Measurements from ENCODE around the gene PHLPP1.

PHLPP1 gene

GRCh38 chr18:62723666-62724281, 8.4 kb downstream of the PHLPP1 start:
- Histone ChIP-seq H3K79me2 (ENCODE audit: insufficient read depth, low read depth) (peaks cover 66% of the 10 kb centered on the region), H3K4me2 (no peak overlapping the region), H3K4me1 (ENCODE audit: low read depth, poor library complexity, severe bottlenecking) (peaks cover 29% of the 10 kb centered on the region)

DNA sequence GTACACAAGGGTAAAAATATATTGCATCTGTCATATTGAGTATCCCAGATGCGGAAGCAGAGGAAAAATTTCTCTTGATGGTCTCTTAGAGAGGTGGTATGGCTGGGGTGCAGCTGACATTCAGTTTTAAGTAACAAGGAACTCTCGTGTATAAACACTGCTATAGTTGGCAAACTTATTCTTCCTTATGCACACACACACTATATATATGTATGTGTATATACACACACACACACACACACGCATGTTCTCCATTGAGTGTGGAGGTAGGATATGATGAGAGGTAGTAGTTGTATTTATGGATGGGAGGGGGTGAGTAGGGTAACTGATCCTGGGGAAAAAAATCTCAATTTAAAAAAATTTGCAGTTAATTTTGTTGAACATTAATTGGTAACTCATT, 10.6 kb downstream of the PHLPP1 start:
- Histone ChIP-seq H4K20me1 (ENCODE audit: insufficient read depth) (peaks cover 4% of the 10 kb centered on the region), H3K4me3 (IDR thresholded peaks at IDR 0.05; ENCODE audit: insufficient read depth, low read depth, low read length) (no peak overlapping the region), H3K27me3 (ENCODE audit: insufficient read depth, low read depth) (no peaks in the 10 kb centered on the region), H3K4me2 (no peak overlapping the region), H2AFZ (ENCODE audit: low read depth) (no peak overlapping the region), H3K36me3 (ENCODE audit: insufficient read depth) (no peaks in the 10 kb centered on the region), H3K79me2 (ENCODE audit: insufficient read depth, low read depth) (peaks cover 53% of the 10 kb centered on the region), H3K9ac (no peak overlapping the region), H3K4me1 (ENCODE audit: low read depth, poor library complexity, severe bottlenecking) (peaks cover 34% of the 10 kb centered on the region), H3K27ac (no peak overlapping the region)
- no peak for TF ChIP-seq CTCF (conservative IDR thresholded peaks at IDR 0.05; ENCODE audit: low read depth, low read length)

More at GRCh38 chr18:62723666-62724281, 8.4 kb downstream of the PHLPP1 start:
- Histone ChIP-seq H4K20me1 (ENCODE audit: insufficient read depth) (peaks cover 4% of the 10 kb centered on the region), H2AFZ (ENCODE audit: low read depth) (no peak overlapping the region), H3K27me3 (ENCODE audit: insufficient read depth, low read depth) (no peaks in the 10 kb centered on the region), H3K36me3 (ENCODE audit: insufficient read depth) (no peaks in the 10 kb centered on the region), H3K9ac (no peak overlapping the region), H3K27ac (no peak overlapping the region), H3K4me3 (IDR thresholded peaks at IDR 0.05; ENCODE audit: insufficient read depth, low read depth, low read length) (no peak overlapping the region)
- TF ChIP-seq CTCF (conservative IDR thresholded peaks at IDR 0.05; ENCODE audit: low read depth, low read length): no peak

- Histone ChIP-seq H3K79me2 (ENCODE audit: insufficient read depth, low read depth) (peaks cover 45% of the 10 kb centered on the region), H3K9ac (no peak overlapping the region), H2AFZ (ENCODE audit: low read depth) (no peak overlapping the region), H3K27me3 (ENCODE audit: insufficient read depth, low read depth) (no peaks in the 10 kb centered on the region), H3K4me2 (no peak overlapping the region), H3K4me3 (IDR thresholded peaks at IDR 0.05; ENCODE audit: insufficient read depth, low read depth, low read length) (no peak overlapping the region), H3K36me3 (ENCODE audit: insufficient read depth) (no peaks in the 10 kb centered on the region), H3K4me1 (ENCODE audit: low read depth, poor library complexity, severe bottlenecking) (peaks cover 37% of the 10 kb centered on the region), H3K27ac (no peak overlapping the region), H4K20me1 (ENCODE audit: insufficient read depth) (peaks cover 4% of the 10 kb centered on the region; the same call in 1 of the 2 replicates)
- TF ChIP-seq CTCF (conservative IDR thresholded peaks at IDR 0.05; ENCODE audit: low read depth, low read length): no peak
Measured at GRCh38 chr18:62728254-62728653, 12.9 kb downstream of the PHLPP1 start.

GRCh38 chr18:62729487-62730386, 14.4 kb downstream of the PHLPP1 start:
- H2AFZ ChIP-seq (ENCODE audit: low read depth): no peak overlapping the region
- no peak for TF ChIP-seq CTCF (conservative IDR thresholded peaks at IDR 0.05; ENCODE audit: low read depth, low read length)
- 0 out of 2 replicates have a peak overlapping the region, but pooled peaks have one; percentile 7 for H3K9ac ChIP-seq
- no peaks in the 10 kb centered on the region for H3K27me3 ChIP-seq (ENCODE audit: insufficient read depth, low read depth)
- no peaks in the 10 kb centered on the region for H4K20me1 ChIP-seq (ENCODE audit: insufficient read depth)
- H3K36me3 ChIP-seq (ENCODE audit: insufficient read depth): no peaks in the 10 kb centered on the region
- peak overlapping the region; percentile 56 for H3K27ac ChIP-seq
- peaks cover 37% of the 10 kb centered on the region for H3K4me1 ChIP-seq (ENCODE audit: low read depth, poor library complexity, severe bottlenecking)
- peaks cover 47% of the 10 kb centered on the region for H3K79me2 ChIP-seq (ENCODE audit: insufficient read depth, low read depth)
- no peak overlapping the region for H3K4me3 ChIP-seq (IDR thresholded peaks at IDR 0.05; ENCODE audit: insufficient read depth, low read depth, low read length)
- H3K4me2 ChIP-seq: peak overlapping the region; percentile 85

All from KMS-11 (cell line).